HFF-Myc (cell line): ENCODE results near the gene ACER3.
"Not testable (repeated sequence)": the region's sequence is repeated elsewhere in the genome, so short reads cannot be mapped to it uniquely, and the experiment has no call there.

Experiments used
- DNase-seq: peaks from one replicate; pipeline ENCODE4 v3.0.0-alpha.2; 2011; ENCODE audit warnings: low read depth; ENCODE audit errors: extremely low read depth
- H3K4me3 ChIP-seq: replicated peaks from 2 replicates; pipeline ENCODE4 v1.5.1; 2011; ENCODE audit warnings: low read depth, mild to moderate bottlenecking, control low read depth, low read length
- CTCF ChIP-seq: IDR thresholded peaks from 2 replicates; pipeline ENCODE4 v1.5.1; 2012; ENCODE audit warnings: mild to moderate bottlenecking, low read depth, low read length, control low read depth; ENCODE audit errors: missing control alignments

Gene ACER3

GRCh38 chr11:76860539-76861475, at the start of gene ACER3:
ACER3 (plus strand) TSS chr11:76860918; CDS start chr11:76860977, 59 bp downstream.
- DNase-seq, result peak; percentile 38
- H3K4me3 ChIP-seq, result peak within 1 kb of the TSS; percentile 83
- TF ChIP-seq CTCF, result peak; percentile 20

- no peak for TF ChIP-seq CTCF
- no peak for DNase-seq
- no peak overlapping the region for H3K4me3 ChIP-seq
Observed at GRCh38 chr11:76811259-76811658, 49.5 kb upstream of the ACER3 start.

GRCh38 chr11:76814414-76814813, 46.3 kb upstream of the ACER3 start:
- no peak overlapping the region for H3K4me3 ChIP-seq
- no peak for DNase-seq
- TF ChIP-seq CTCF, result no peak

- not testable (repeated sequence) for DNase-seq, H3K4me3 ChIP-seq
Observed at GRCh38 chr11:76815678-76816077, 45.0 kb upstream of the ACER3 start.

GRCh38 chr11:76820184-76820566, 40.5 kb upstream of the ACER3 start:
- DNase-seq, result no peak
- no peak for TF ChIP-seq CTCF
- no peak overlapping the region for H3K4me3 ChIP-seq

- DNase-seq, H3K4me3 ChIP-seq: not testable (repeated sequence)
Observed at GRCh38 chr11:76821396-76821795, 39.3 kb upstream of the ACER3 start.

GRCh38 chr11:76822406-76822805, 38.3 kb upstream of the ACER3 start:
- H3K4me3 ChIP-seq, result no peak overlapping the region
- DNase-seq, result no peak
- no peak for TF ChIP-seq CTCF

GRCh38 chr11:76823481-76824028, 37.2 kb upstream of the ACER3 start:
- peak; percentile 61 for DNase-seq
- no peak overlapping the region; the same call in 1 of the 2 replicates for H3K4me3 ChIP-seq
- TF ChIP-seq CTCF, result no peak
